ENCODE data around the gene PRMT1. TPM values are rescaled to one million over a fixed set of nuclear protein-coding genes. Genes with fewer than 3 reads are reported as not detected.

PRMT1 gene
- polyA plus RNA-seq, 1 of the 3 experiments (the other 2 are of a cell fraction), result 789 TPM

GRCh38 chr19:49704888-49705642 is 28.0 kb downstream of the PRMT1 start:
- Histone ChIP-seq H3K27me3 (ENCODE audit: insufficient read depth) (no peaks in the 10 kb centered on the region), H3K9me3 (no peaks in the 10 kb centered on the region), H2AFZ (ENCODE audit: low read depth) (no peak overlapping the region), H4K20me1 (ENCODE audit: insufficient read depth) (no peaks in the 10 kb centered on the region), H3K4me2 (no peak overlapping the region), H3K4me3 (ENCODE audit: low read depth in 2 of 2, low read length in 1 of 2) (no peak overlapping the region), H3K27ac (ENCODE audit: low read depth in 2 of 2, low read length in 1 of 2) (no peak overlapping the region), H3K4me1 (ENCODE audit: control insufficient read depth in 1 of 2, insufficient read depth in 2 of 2, low read depth in 1 of 2, low read length in 1 of 2) (no peaks in the 10 kb centered on the region), H3K9ac (no peak overlapping the region), H3F3A (replicated peaks; ENCODE audit: insufficient read depth) (no peaks in the 10 kb centered on the region), H3K9me2 (no peaks in the 10 kb centered on the region), H3K36me3 (replicated peaks in 1 of 2; ENCODE audit: control insufficient read depth in 1 of 2, insufficient read depth in 2 of 2, low read length in 1 of 2) (peaks cover 11 to 24% of the 10 kb centered on the region in 2 experiments), H3K79me2 (ENCODE audit: insufficient read depth) (no peaks in the 10 kb centered on the region)
- WGBS (ENCODE audit: low lambda C conversion rate), result 93% methylated on average over 19 of the region's 22 CpGs
- no peak for DNase-seq
- no peak for TF ChIP-seq MAX (IDR thresholded peaks at IDR 0.05; ENCODE audit: low read depth)
- no peak for TF ChIP-seq JUND (IDR thresholded peaks at IDR 0.05)
- no peak for TF ChIP-seq USF1 (IDR thresholded peaks at IDR 0.05; ENCODE audit: borderline replicate concordance, low read depth)
- no peak for TF ChIP-seq YY1 (IDR thresholded peaks at IDR 0.05; ENCODE audit: low read depth)
- TF ChIP-seq EP300 (IDR thresholded peaks at IDR 0.05; ENCODE audit: borderline replicate concordance in 1 of 2, low read depth in 1 of 2, low read length in 1 of 2), result no peak
- no peak for TF ChIP-seq POLR2AphosphoS5 (IDR thresholded peaks at IDR 0.05; ENCODE audit: low read depth, low read length)
- TF ChIP-seq TCF12 (IDR thresholded peaks at IDR 0.05), result no peak
- TF ChIP-seq NFIC (IDR thresholded peaks at IDR 0.05; ENCODE audit: borderline replicate concordance), result no peak
- TF ChIP-seq RXRA (IDR thresholded peaks at IDR 0.05; ENCODE audit: borderline replicate concordance, low read depth), result no peak
- TF ChIP-seq, protein P1, sequence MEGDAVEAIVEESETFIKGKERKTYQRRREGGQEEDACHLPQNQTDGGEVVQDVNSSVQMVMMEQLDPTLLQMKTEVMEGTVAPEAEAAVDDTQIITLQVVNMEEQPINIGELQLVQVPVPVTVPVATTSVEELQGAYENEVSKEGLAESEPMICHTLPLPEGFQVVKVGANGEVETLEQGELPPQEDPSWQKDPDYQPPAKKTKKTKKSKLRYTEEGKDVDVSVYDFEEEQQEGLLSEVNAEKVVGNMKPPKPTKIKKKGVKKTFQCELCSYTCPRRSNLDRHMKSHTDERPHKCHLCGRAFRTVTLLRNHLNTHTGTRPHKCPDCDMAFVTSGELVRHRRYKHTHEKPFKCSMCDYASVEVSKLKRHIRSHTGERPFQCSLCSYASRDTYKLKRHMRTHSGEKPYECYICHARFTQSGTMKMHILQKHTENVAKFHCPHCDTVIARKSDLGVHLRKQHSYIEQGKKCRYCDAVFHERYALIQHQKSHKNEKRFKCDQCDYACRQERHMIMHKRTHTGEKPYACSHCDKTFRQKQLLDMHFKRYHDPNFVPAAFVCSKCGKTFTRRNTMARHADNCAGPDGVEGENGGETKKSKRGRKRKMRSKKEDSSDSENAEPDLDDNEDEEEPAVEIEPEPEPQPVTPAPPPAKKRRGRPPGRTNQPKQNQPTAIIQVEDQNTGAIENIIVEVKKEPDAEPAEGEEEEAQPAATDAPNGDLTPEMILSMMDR (IDR thresholded peaks at IDR 0.05), result no peak
- TF ChIP-seq, protein P2, sequence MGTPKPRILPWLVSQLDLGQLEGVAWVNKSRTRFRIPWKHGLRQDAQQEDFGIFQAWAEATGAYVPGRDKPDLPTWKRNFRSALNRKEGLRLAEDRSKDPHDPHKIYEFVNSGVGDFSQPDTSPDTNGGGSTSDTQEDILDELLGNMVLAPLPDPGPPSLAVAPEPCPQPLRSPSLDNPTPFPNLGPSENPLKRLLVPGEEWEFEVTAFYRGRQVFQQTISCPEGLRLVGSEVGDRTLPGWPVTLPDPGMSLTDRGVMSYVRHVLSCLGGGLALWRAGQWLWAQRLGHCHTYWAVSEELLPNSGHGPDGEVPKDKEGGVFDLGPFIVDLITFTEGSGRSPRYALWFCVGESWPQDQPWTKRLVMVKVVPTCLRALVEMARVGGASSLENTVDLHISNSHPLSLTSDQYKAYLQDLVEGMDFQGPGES (IDR thresholded peaks at IDR 0.05; ENCODE audit: low read depth, low read length), result no peak
- TF ChIP-seq FOXJ3 (CRISPR knock-in tag; IDR thresholded peaks at IDR 0.05), result no peak
- TF ChIP-seq TAF1 (IDR thresholded peaks at IDR 0.05; ENCODE audit: borderline replicate concordance, low read depth, low read length), result no peak
- TF ChIP-seq NRF1 (IDR thresholded peaks at IDR 0.05; ENCODE audit: low read depth, low read length), result no peak
- TF ChIP-seq, protein P3, sequence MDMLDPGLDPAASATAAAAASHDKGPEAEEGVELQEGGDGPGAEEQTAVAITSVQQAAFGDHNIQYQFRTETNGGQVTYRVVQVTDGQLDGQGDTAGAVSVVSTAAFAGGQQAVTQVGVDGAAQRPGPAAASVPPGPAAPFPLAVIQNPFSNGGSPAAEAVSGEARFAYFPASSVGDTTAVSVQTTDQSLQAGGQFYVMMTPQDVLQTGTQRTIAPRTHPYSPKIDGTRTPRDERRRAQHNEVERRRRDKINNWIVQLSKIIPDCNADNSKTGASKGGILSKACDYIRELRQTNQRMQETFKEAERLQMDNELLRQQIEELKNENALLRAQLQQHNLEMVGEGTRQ (IDR thresholded peaks at IDR 0.05; ENCODE audit: borderline replicate concordance, low read depth, low read length), result no peak
- TF ChIP-seq FOXM1 (IDR thresholded peaks at IDR 0.05; ENCODE audit: low read depth), result no peak
- TF ChIP-seq FOSL2 (IDR thresholded peaks at IDR 0.05; ENCODE audit: borderline replicate concordance, low read depth), result no peak
- no peak for TF ChIP-seq TEAD4 (IDR thresholded peaks at IDR 0.05; ENCODE audit: borderline replicate concordance, insufficient read depth)
- no peak for TF ChIP-seq RAD21 (IDR thresholded peaks at IDR 0.05; ENCODE audit: low read length)
- CTCF ChIA-PET, result no interaction called here
- POLR2A ChIA-PET, result no interaction called here

Data from SK-N-SH (cell line).